Testis (tissue), 2 donors: Measurements from ENCODE around the gene SCT.

ENCODE experiments used
- POLR2A ChIP-seq: fragments of 450-650 bp; IDR thresholded peaks from one replicate; pipeline ENCODE4 v1.6.1; 2017; ENCODE audit warnings: antibody characterized with exemption, mild to moderate bottlenecking, moderate library complexity
- TF ChIP-seq, protein P1 (sequence below), 3 experiments: fragments of 450-650 bp in 2 of 3; fragments of 200-600 bp in 1 of 3; sonication (generic) in 1 of 3; IDR thresholded peaks; one replicate each; pipeline ENCODE4 v1.5.1; 2016 to 2019; ENCODE audit warnings: antibody characterized with exemption in 3 of 3, mild to moderate bottlenecking in 2 of 3, moderate library complexity in 1 of 3

DNA sequence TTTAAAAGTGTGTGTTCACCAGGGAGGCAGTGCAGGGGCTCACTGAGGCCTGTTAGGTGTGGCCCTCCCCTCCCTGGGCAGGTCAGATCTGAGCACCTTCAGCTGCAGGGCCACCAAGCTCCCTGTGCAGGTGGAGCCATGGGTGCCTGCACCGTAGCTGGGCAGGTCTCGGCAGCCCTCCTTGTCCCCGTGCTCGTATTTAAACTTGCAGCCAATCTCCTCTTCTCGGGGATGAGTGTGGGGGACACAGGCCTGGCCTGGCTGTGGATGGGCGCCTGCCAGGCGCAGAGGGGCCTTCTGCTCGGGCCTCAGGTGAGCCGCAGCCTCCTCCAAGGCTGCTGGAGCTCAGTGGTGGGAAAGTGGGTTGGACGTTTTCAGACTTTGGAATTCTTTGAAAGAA is 31.6 kb downstream of the SCT start:
- TF ChIP-seq, protein P1, sequence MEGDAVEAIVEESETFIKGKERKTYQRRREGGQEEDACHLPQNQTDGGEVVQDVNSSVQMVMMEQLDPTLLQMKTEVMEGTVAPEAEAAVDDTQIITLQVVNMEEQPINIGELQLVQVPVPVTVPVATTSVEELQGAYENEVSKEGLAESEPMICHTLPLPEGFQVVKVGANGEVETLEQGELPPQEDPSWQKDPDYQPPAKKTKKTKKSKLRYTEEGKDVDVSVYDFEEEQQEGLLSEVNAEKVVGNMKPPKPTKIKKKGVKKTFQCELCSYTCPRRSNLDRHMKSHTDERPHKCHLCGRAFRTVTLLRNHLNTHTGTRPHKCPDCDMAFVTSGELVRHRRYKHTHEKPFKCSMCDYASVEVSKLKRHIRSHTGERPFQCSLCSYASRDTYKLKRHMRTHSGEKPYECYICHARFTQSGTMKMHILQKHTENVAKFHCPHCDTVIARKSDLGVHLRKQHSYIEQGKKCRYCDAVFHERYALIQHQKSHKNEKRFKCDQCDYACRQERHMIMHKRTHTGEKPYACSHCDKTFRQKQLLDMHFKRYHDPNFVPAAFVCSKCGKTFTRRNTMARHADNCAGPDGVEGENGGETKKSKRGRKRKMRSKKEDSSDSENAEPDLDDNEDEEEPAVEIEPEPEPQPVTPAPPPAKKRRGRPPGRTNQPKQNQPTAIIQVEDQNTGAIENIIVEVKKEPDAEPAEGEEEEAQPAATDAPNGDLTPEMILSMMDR (IDR thresholded peaks at IDR 0.05): no peak
- TF ChIP-seq POLR2A: no peak
